GM23248 (cell line): ENCODE data around the gene HOMER1.

ENCODE experiments used
- EZH2 ChIP-seq: fragments of 200-600 bp; sonication (generic); IDR thresholded peaks from 2 replicates; pipeline ENCODE4 v1.6.1; 2018; ENCODE audit warnings: antibody characterized with exemption, mild to moderate bottlenecking; ENCODE audit not compliant: insufficient read depth, poor library complexity, severe bottlenecking
- EZH2phosphoT487 ChIP-seq: fragments of 200-600 bp; sonication (generic); IDR thresholded peaks from 2 replicates; pipeline ENCODE4 v1.6.1; 2018; ENCODE audit warnings: antibody characterized with exemption, moderate library complexity, mild to moderate bottlenecking, low read depth; ENCODE audit not compliant: insufficient read depth

DNA sequence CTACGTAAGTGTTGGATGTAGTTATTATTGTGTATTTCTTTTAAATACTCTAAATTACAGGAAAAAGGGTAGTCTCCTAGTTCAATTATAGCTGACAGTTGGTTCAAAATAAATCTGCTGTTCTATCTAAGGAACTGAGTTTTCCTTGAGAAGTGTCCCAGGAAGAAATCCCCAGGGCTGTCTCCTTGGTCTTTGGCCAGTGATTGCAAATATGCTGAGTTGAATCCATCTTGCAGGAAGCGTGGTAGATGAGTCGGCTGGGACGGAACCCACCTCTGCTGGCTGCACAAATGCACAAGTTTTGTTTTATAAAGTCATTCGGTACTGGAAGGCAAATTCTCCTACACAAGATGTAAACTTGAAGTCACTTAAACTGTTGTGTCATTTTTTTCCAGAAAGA is 30.2 kb upstream of the HOMER1 start:
- TF ChIP-seq EZH2, result no peak
- no peak for TF ChIP-seq EZH2phosphoT487
